GM12878 (cell line): ENCODE results near the gene CREB5. TPM values are rescaled to one million over a fixed set of nuclear protein-coding genes. Genes with fewer than 3 reads are reported as not detected.
A peak's percentile ranks its signal among the peaks of the same experiment; 100 is the strongest.

ENCODE experiments used
- ASH2L ChIP-seq: fragments of 300-600, 200-600 bp; sonication (generic); IDR thresholded peaks from 2 replicates; pipeline ENCODE4 v1.6.1; 2017; ENCODE audit warnings: low read depth, mild to moderate bottlenecking, borderline replicate concordance
- BHLHE40 ChIP-seq, 2 experiments: fragments of 450-650 bp in 1 of 2; IDR thresholded peaks; 2 replicates each; pipeline ENCODE4 v1.6.1; 2011 to 2017; ENCODE audit warnings: low read depth in 2 of 2, borderline replicate concordance in 1 of 2, improper control_type of control experiment in 1 of 2, low read length in 1 of 2, mild to moderate bottlenecking in 1 of 2
- CEBPB ChIP-seq, 2 experiments: fragments of 150-350 bp in 1 of 2; IDR thresholded peaks; 2 replicates each; pipeline ENCODE4 v1.6.1; 2012 to 2014; ENCODE audit warnings: low read depth in 2 of 2, low read length in 2 of 2, borderline replicate concordance in 1 of 2, inconsistent platforms in 1 of 2
- CUX1 ChIP-seq: IDR thresholded peaks from 2 replicates; pipeline ENCODE4 v1.6.1; 2012; ENCODE audit warnings: improper control_type of control experiment, low read depth, low read length; ENCODE audit not compliant: insufficient replicate concordance
- E2F4 ChIP-seq: IDR thresholded peaks from 2 replicates; pipeline ENCODE4 v1.6.1; 2012; ENCODE audit warnings: low read depth, low read length, improper control_type of control experiment
- EP300 ChIP-seq, 2 experiments: fragments of 150-350 bp in 1 of 2; IDR thresholded peaks; 2 replicates each; pipeline ENCODE4 v1.6.1; 2011 to 2012; ENCODE audit warnings: low read depth in 2 of 2, low read length in 2 of 2, borderline replicate concordance in 1 of 2, improper control_type of control experiment in 1 of 2, inconsistent platforms in 1 of 2; ENCODE audit not compliant: control insufficient read depth in 1 of 2
- GABPA ChIP-seq: IDR thresholded peaks from 2 replicates; pipeline ENCODE4 v1.6.1; 2014; ENCODE audit warnings: antibody characterized with exemption, low read depth, mild to moderate bottlenecking, inconsistent platforms
- HDAC6 ChIP-seq: fragments of 200-600 bp; sonication (generic); IDR thresholded peaks from one replicate; pipeline ENCODE4 v1.8.0; 2017; ENCODE audit warnings: antibody characterized with exemption; ENCODE audit not compliant: unreplicated experiment
- HDGF ChIP-seq: fragments of 450-650 bp; IDR thresholded peaks from 2 replicates; pipeline ENCODE4 v1.6.1; 2016; ENCODE audit warnings: antibody characterized with exemption
- MTA3 ChIP-seq: IDR thresholded peaks from 2 replicates; pipeline ENCODE4 v1.6.1; 2012; ENCODE audit warnings: low read length, inconsistent platforms, borderline replicate concordance
- NFXL1 ChIP-seq: fragments of 450-650 bp; IDR thresholded peaks from 2 replicates; pipeline ENCODE4 v1.6.1; 2017; ENCODE audit warnings: antibody characterized with exemption, mild to moderate bottlenecking, borderline replicate concordance
- PAX8 ChIP-seq: fragments of 450-650 bp; IDR thresholded peaks from 2 replicates; pipeline ENCODE4 v1.6.1; 2017; ENCODE audit warnings: mild to moderate bottlenecking, moderate library complexity
- POLR2AphosphoS2 ChIP-seq: IDR thresholded peaks from 2 replicates; pipeline ENCODE4 v1.6.1; 2011; ENCODE audit warnings: low read depth, mild to moderate bottlenecking, low read length, improper control_type of control experiment, moderate library complexity
- POLR2AphosphoS5 ChIP-seq: IDR thresholded peaks from 2 replicates; pipeline ENCODE4 v1.6.1; 2011; ENCODE audit warnings: mild to moderate bottlenecking, low read length, inconsistent platforms
- RB1 ChIP-seq: fragments of 450-650 bp; formaldehyde crosslinking; IDR thresholded peaks from 2 replicates; pipeline ENCODE4 v1.6.1; 2017; ENCODE audit warnings: mild to moderate bottlenecking, borderline replicate concordance
- SIN3A ChIP-seq: IDR thresholded peaks from 2 replicates; pipeline ENCODE4 v1.6.1; 2012; ENCODE audit warnings: low read depth, low read length, improper control_type of control experiment
- SUPT20H ChIP-seq: IDR thresholded peaks from 2 replicates; pipeline ENCODE4 v1.6.1; 2011; ENCODE audit warnings: low read depth, mild to moderate bottlenecking, low read length, moderate library complexity, borderline replicate concordance; ENCODE audit not compliant: control insufficient read depth
- YBX1 ChIP-seq: fragments of 450-650 bp; IDR thresholded peaks from 2 replicates; pipeline ENCODE4 v1.6.1; 2016; ENCODE audit warnings: antibody characterized with exemption
- ZNF384 ChIP-seq: IDR thresholded peaks from 2 replicates; pipeline ENCODE4 v1.6.1; 2012; ENCODE audit warnings: low read depth, mild to moderate bottlenecking, low read length, improper control_type of control experiment, borderline replicate concordance
- ZZZ3 ChIP-seq: IDR thresholded peaks from 2 replicates; pipeline ENCODE4 v1.6.1; 2011; ENCODE audit warnings: low read depth; ENCODE audit not compliant: control insufficient read depth, insufficient read length
- polyA plus RNA-seq, 11 experiments: library from polyadenylated mRNA; depleted of rRNA in 4 of 11; unstranded in 6 of 11; stranded (reverse) in 5 of 11; fragments of >200 nt; fragmentation: Nextera tagmentation in 4 of 11; fragmentation: Illumina TruSeq in 1 of 11; extraction: Ambion mirVana in 4 of 11; extraction: Trizol in 1 of 11; gene quantifications; 1 replicate in 1 of 11; 2 replicates in 10 of 11; pipeline versions ENCODE4 v1.2.1 to v1.2.3, GENCODE V29; 2011 to 2016; ENCODE audit warnings: inconsistent platforms in 2 of 11, missing spikeins in 2 of 11, low read depth in 1 of 11
- total RNA-seq, 4 experiments: library from RNA; depleted of rRNA in 3 of 4; stranded (reverse); fragments of >200 nt in 3 of 4; fragmentation: Illumina TruSeq in 1 of 4; extraction: Trizol in 1 of 4; gene quantifications; 2 replicates each; pipeline versions ENCODE4 v1.2.1 to v1.2.3, GENCODE V29; 2013 to 2021
- TF ChIP-seq, protein P1 (sequence below): fragments of 450-650 bp; IDR thresholded peaks from 2 replicates; pipeline ENCODE4 v1.6.1; 2017; ENCODE audit warnings: low read depth, mild to moderate bottlenecking, moderate library complexity

Gene CREB5
- total and polyA plus RNA-seq, 10 of the 15 experiments (the other 5 are each of a cell fraction or from before 2014, with no cell fraction given): 12.9 to 74.1 (median 53.0) TPM

GRCh38 chr7:28705350-28705749, 293.0 kb downstream of the CREB5 start (continued):
- TF ChIP-seq CUX1 (no peak), ZNF384 (peak; percentile 10; the same call in 1 of the 2 replicates), SIN3A (no peak), HDAC6 (no peak), ASH2L (no peak), GABPA (no peak), RB1 (no peak), YBX1 (no peak), BHLHE40 (IDR thresholded peaks at IDR 0.05; ENCODE audit: borderline replicate concordance in 1 of 2, low read depth in 2 of 2, low read length in 1 of 2) (peak in 1 of 2 experiments; percentile 41; a peak in 1 of 4 replicates), POLR2AphosphoS2 (no peak), HDGF (no peak), EP300 (IDR thresholded peaks at IDR 0.05; ENCODE audit: borderline replicate concordance in 1 of 2, control insufficient read depth in 1 of 2, low read depth in 2 of 2, low read length in 2 of 2) (peak in 1 of 2 experiments; percentile 36; a peak in 1 of 4 replicates), PAX8 (no peak), MTA3 (0 out of 2 replicates have a peak, but pooled peaks have one; percentile 64), CEBPB (IDR thresholded peaks at IDR 0.05; ENCODE audit: borderline replicate concordance in 1 of 2, low read depth in 2 of 2, low read length in 2 of 2) (no peak), SUPT20H (no peak), POLR2AphosphoS5 (no peak), E2F4 (no peak), ZZZ3 (no peak), NFXL1 (no peak)
- TF ChIP-seq, protein P1, sequence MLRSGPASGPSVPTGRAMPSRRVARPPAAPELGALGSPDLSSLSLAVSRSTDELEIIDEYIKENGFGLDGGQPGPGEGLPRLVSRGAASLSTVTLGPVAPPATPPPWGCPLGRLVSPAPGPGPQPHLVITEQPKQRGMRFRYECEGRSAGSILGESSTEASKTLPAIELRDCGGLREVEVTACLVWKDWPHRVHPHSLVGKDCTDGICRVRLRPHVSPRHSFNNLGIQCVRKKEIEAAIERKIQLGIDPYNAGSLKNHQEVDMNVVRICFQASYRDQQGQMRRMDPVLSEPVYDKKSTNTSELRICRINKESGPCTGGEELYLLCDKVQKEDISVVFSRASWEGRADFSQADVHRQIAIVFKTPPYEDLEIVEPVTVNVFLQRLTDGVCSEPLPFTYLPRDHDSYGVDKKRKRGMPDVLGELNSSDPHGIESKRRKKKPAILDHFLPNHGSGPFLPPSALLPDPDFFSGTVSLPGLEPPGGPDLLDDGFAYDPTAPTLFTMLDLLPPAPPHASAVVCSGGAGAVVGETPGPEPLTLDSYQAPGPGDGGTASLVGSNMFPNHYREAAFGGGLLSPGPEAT: peak; percentile 87
